K562 (cell line): ENCODE measurements around the gene LCN15.

Experiments used
- BHLHE40 ChIP-seq: IDR thresholded peaks from 2 replicates; pipeline ENCODE4 v1.6.1; 2011; ENCODE audit warnings: low read length, improper control_type of control experiment
- CBFA2T2 ChIP-seq: fragments of 450-650 bp; conservative IDR thresholded peaks from 2 replicates; pipeline ENCODE4 v1.6.1; 2017; ENCODE audit warnings: mild to moderate bottlenecking
- HDAC1 ChIP-seq, 2 experiments: fragments of 450-650 bp; IDR thresholded peaks; 2 replicates each; pipeline ENCODE4 v1.6.1; 2016 to 2017; ENCODE audit warnings: inconsistent platforms in 1 of 2, mild to moderate bottlenecking in 1 of 2, moderate library complexity in 1 of 2

DNA sequence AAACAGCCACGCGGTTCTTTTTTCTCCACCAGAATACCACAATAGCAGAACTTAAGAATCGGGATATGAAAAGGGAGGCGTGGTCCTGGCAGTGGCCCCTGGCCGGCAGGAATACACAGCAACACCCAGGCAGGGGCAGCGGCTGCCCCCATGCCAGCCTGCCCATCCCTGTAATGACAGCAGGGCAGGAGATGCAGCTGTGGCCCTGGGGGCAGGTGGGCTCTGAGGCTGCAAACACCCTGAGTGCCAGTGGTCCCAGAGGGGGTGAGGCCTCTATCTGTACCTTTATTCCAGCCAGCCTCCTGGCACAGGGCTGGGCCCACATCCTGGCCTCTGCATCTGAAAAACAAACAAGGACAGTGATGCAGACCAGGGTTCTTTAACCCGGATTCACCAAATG lies 39.5 kb downstream of the LCN15 start:
- no peak for TF ChIP-seq HDAC1 (IDR thresholded peaks at IDR 0.05)
- no peak for TF ChIP-seq BHLHE40
- no peak for TF ChIP-seq CBFA2T2
